HUES6 (cell line): ENCODE results near the gene DICER1.

Source experiments
- H3K27ac ChIP-seq: 2 replicates; pipeline ENCODE4 v1.7.0; 2013; ENCODE audit warnings: low read depth, mild to moderate bottlenecking, low read length, inconsistent platforms
- H3K27me3 ChIP-seq: 2 replicates; pipeline ENCODE4 v1.6.1; 2013; ENCODE audit warnings: low read length; ENCODE audit not compliant: control insufficient read depth, insufficient read depth
- H3K36me3 ChIP-seq: 2 replicates; pipeline ENCODE4 v1.6.1; 2013; ENCODE audit warnings: low read length; ENCODE audit not compliant: control insufficient read depth, insufficient read depth
- H3K4me1 ChIP-seq: 2 replicates; pipeline ENCODE4 v1.6.1; 2013; ENCODE audit warnings: low read length; ENCODE audit not compliant: control insufficient read depth, insufficient read depth
- H3K4me3 ChIP-seq: 2 replicates; pipeline ENCODE4 v1.5.1; 2013; ENCODE audit warnings: low read depth, low read length
- H3K9ac ChIP-seq: one replicate; pipeline ENCODE4 v1.6.1; 2013; ENCODE audit warnings: mild to moderate bottlenecking, low read length
- H3K9me3 ChIP-seq: 2 replicates; pipeline ENCODE4 v1.6.1; 2013; ENCODE audit warnings: low read depth, low read length; ENCODE audit not compliant: control insufficient read depth, insufficient read depth

Gene DICER1

GRCh38 chr14:95125221-95125620 is 32.1 kb downstream of the DICER1 start:
- Histone ChIP-seq H3K4me3 (no peak overlapping the region), H3K9me3 (no peaks in the 10 kb centered on the region), H3K27me3 (no peaks in the 10 kb centered on the region), H3K36me3 (peaks cover 29% of the 10 kb centered on the region), H3K4me1 (no peaks in the 10 kb centered on the region), H3K27ac (no peak overlapping the region), H3K9ac (no peak overlapping the region)

DNA sequence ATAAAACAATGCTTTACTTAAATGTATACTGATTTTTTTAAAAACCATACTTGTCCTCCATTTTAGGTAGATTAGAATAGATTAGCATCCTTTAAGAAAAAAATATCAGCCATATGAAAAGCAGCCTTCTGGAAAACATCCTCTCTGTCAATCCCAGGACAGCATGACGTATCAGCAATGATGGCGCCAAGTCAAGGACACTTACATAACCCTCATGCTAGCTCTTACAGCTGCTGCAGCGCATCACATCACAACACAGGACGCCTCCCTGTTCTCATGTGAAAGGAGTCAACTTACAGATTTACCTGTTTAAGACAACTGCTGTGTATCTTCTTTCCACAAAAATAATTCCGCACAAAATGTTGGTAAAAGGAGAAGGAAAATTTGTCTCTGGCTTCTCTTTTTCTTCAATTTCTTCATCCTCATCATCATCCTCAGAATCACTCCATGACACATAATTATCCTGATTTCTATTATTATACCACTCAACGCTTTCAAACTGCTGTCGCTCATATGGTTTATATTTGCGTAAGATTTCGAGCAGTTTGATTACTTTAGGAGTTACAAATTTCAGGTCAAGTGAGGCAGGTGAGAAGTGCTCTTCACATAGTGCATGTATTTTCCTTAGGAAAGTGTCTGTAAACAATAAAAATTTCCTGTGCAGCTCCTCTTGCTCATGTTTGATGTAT is 33.3 kb downstream of the DICER1 start:
- Histone ChIP-seq H3K27ac (no peak overlapping the region), H3K9ac (no peak overlapping the region), H3K27me3 (no peaks in the 10 kb centered on the region), H3K9me3 (no peaks in the 10 kb centered on the region), H3K4me1 (no peaks in the 10 kb centered on the region), H3K4me3 (no peak overlapping the region), H3K36me3 (peaks cover 21% of the 10 kb centered on the region)

GRCh38 chr14:95122621-95122945 is 34.7 kb downstream of the DICER1 start:
- no peaks in the 10 kb centered on the region for H3K27me3 ChIP-seq
- no peak overlapping the region for H3K27ac ChIP-seq
- H3K9ac ChIP-seq = no peak overlapping the region
- H3K4me1 ChIP-seq = 0 out of 2 replicates have a peak, but pooled peaks cover 4% of the 10 kb centered on the region
- no peak overlapping the region for H3K4me3 ChIP-seq
- H3K36me3 ChIP-seq = peaks cover 21% of the 10 kb centered on the region
- no peaks in the 10 kb centered on the region for H3K9me3 ChIP-seq

DNA sequence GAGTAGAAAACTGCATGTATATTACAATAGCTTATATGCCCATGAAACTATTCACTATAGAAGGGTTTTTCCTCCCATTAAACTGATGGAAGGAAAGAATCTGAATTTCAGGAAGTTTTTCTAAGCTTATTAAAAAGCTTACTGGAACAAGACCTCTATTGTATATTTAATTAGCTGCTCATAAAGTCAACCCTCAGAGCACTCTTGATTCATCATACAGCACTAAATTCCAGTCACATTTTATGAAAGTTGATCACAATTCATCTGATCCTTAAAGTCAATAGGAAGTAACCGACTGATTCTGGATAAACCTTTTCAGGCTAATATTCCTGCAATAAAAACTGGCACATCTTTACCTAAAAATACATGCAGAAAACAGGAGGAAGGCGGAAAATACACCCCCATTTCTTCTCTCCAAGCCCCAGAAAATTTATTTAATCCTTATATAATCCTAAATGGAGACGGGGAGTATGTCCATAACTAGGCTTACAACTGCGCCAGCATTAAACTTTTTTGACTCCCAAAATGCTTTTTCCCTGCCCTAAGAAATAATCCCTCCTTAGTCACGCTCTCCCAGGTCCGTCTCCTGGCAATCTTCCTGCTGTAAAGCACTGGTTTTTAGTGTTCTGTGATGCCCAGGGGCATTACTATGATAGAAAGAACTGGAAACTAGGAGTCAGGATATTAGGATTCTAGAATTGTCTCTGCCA is 35.3 kb downstream of the DICER1 start:
- peaks cover 25% of the 10 kb centered on the region for H3K36me3 ChIP-seq
- no peak overlapping the region for H3K9ac ChIP-seq
- H3K9me3 ChIP-seq = no peaks in the 10 kb centered on the region
- H3K4me3 ChIP-seq = no peak overlapping the region
- no peaks in the 10 kb centered on the region for H3K27me3 ChIP-seq
- 0 out of 2 replicates have a peak, but pooled peaks cover 4% of the 10 kb centered on the region for H3K4me1 ChIP-seq
- no peak overlapping the region for H3K27ac ChIP-seq

GRCh38 chr14:95119336-95119735 is 38.0 kb downstream of the DICER1 start:
- H3K27ac ChIP-seq = no peak overlapping the region
- no peak overlapping the region for H3K4me3 ChIP-seq
- H3K27me3 ChIP-seq = no peaks in the 10 kb centered on the region
- H3K9ac ChIP-seq = no peak overlapping the region
- H3K36me3 ChIP-seq = peaks cover 39% of the 10 kb centered on the region
- H3K4me1 ChIP-seq = 0 out of 2 replicates have a peak, but pooled peaks cover 4% of the 10 kb centered on the region
- no peaks in the 10 kb centered on the region for H3K9me3 ChIP-seq

- Histone ChIP-seq H3K9ac (no peak overlapping the region), H3K36me3 (peaks cover 32% of the 10 kb centered on the region), H3K27me3 (no peaks in the 10 kb centered on the region), H3K9me3 (no peaks in the 10 kb centered on the region), H3K4me3 (no peak overlapping the region), H3K27ac (no peak overlapping the region), H3K4me1 (0 out of 2 replicates have a peak, but pooled peaks cover 4% of the 10 kb centered on the region)
These were observed 39.2 kb downstream of the DICER1 start for GRCh38 chr14:95117937-95118721.

GRCh38 chr14:95113476-95113875 is 43.9 kb downstream of the DICER1 start:
- H3K27ac ChIP-seq = no peak overlapping the region
- 0 out of 2 replicates have a peak, but pooled peaks cover 3% of the 10 kb centered on the region for H3K4me1 ChIP-seq
- H3K27me3 ChIP-seq = no peaks in the 10 kb centered on the region
- peaks cover 70% of the 10 kb centered on the region for H3K36me3 ChIP-seq
- no peak overlapping the region for H3K4me3 ChIP-seq
- no peaks in the 10 kb centered on the region for H3K9me3 ChIP-seq
- no peak overlapping the region for H3K9ac ChIP-seq

GRCh38 chr14:95111507-95112164 is 45.7 kb downstream of the DICER1 start:
- Histone ChIP-seq H3K4me3 (no peak overlapping the region), H3K4me1 (no peaks in the 10 kb centered on the region), H3K9me3 (no peaks in the 10 kb centered on the region), H3K36me3 (peaks cover 77% of the 10 kb centered on the region), H3K27me3 (no peaks in the 10 kb centered on the region), H3K27ac (no peak overlapping the region), H3K9ac (no peak overlapping the region)

GRCh38 chr14:95110178-95110577 is 47.2 kb downstream of the DICER1 start:
- H3K4me1 ChIP-seq = no peaks in the 10 kb centered on the region
- no peak overlapping the region for H3K4me3 ChIP-seq
- H3K27ac ChIP-seq = no peak overlapping the region
- H3K9me3 ChIP-seq = no peaks in the 10 kb centered on the region
- no peaks in the 10 kb centered on the region for H3K27me3 ChIP-seq
- H3K36me3 ChIP-seq = peaks cover 75% of the 10 kb centered on the region
- no peak overlapping the region for H3K9ac ChIP-seq

DNA sequence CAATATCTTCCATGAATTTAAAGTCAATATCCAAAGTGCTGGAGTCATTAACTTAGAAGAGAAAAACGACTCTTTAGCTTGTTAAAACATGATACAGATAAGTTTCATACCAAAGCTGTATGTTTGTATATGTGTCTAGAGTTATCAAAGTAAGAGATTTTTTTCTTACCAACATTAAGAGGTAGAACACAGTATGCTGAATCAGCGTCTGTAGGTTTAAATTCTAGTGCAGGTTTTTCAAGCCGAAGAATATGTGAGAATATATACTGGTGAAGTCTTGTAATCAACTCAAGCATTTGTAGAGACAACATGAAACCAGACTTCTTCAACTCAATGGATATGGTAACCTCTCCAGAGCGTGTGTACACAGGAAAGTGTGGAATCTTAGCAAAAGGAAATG is 49.6 kb downstream of the DICER1 start:
- Histone ChIP-seq H3K9me3 (no peaks in the 10 kb centered on the region), H3K36me3 (peaks cover 88% of the 10 kb centered on the region), H3K27me3 (no peaks in the 10 kb centered on the region), H3K9ac (no peak overlapping the region), H3K4me1 (no peaks in the 10 kb centered on the region), H3K27ac (no peak overlapping the region), H3K4me3 (no peak overlapping the region)
